Measurements from ENCODE around the gene TAS2R39.
"Not testable (repeated sequence)": the region's sequence is repeated elsewhere in the genome, so short reads cannot be mapped to it uniquely, and the experiment has no call there.

The TAS2R39 gene

DNA sequence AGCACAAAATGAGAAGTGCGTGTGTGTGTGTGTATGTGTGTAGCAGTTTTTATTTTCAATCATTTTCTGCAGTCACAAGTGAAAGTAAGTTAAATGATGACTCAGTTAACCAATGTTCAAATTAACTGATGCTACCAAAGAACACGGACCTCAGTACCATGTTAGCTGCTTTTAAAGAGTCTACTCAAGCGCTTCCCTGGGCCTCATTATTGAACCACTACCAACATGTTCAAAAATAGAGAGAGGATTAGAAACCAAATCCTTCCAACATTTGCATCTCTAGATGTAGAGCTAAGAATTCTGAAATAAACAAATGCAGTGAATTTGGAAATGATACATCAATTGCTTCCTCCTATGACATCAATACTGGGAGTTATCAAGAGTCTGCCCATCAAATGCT is at the start of gene TAS2R39:
TAS2R39 (plus strand) TSS at position 396 of the 400 bp plus-strand sequence; CDS start at position 396, 0 bp downstream.
- DNase-seq, result no peak

DNA sequence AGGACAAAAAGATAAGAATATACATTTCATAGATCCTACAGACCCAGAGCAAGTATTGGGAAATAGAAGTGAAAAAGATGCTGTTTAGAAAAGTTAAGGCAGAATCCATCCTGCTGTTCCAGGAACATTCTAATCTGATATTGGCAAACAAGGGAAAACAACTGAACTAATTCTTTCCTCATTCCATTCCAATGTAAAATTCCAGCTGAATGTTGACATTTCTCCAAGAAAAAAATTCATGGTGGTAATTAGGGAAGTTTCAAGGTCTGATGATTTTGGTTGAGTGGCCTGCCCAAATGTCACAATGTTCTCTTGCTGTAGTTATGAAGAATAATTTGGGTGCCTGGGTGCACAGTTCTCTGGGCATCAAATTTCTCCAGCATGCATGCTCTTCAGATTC is 36.1 kb upstream of the TAS2R39 start:
- DNase-seq, result no peak

DNA sequence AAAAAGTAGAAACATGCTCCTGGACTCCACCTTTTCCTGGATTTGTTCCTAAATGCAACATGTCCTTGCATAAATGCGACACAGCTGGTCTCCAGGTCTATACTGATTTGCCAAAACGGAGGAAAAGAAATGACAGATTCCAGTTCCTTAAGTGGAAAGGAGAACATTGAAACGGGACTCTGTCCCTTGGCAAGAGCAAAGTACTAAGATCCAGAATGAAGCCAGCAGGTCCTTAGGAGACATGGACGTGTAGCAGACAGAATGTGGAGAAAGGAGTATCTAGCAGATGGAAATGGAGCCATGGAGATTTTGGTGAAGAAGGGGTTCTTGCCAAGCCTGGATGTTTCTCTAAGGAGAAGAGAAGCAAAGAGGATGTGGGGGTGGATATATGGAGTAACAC is 35.2 kb upstream of the TAS2R39 start:
- DNase-seq, result no peak

DNA sequence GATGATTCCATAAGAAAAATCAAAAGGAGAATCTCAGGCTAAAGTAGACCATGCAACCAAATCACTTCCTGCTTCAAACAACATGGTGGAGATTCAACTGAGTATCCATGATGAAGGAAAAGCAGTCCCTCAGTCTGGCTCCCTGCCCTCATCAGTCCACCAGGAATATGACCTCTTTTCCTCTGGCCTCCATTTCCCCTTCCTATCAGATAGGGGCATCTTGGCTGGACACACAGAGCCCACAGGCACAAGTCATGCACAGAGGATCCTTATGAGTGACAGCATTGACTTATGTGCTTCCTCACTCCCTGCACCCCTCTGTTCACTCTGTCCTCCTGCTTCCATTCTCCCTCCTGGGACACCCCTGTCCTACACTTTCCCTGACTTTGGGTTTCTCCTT is 34.6 kb upstream of the TAS2R39 start:
- no peak for DNase-seq

DNA sequence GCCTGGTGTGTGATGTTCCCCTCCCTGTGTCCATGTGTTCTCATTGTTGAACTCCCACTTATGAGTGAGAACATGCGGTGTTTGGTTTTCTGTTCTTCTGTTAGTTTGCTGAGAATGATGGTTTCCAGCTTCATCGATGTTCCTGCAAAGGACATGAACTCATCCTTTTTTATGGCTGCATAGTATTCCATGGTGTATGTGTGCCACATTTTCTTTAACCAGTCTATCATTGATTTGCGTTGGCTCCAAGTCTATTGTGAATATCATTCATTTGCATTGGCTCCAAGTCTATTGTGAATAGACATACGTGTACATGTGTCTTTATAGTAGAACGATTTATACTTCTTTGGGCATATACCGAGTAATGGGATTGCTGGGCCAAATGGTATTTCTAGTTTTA is 32.5 kb upstream of the TAS2R39 start:
- DNase-seq, result not testable (repeated sequence)

DNA sequence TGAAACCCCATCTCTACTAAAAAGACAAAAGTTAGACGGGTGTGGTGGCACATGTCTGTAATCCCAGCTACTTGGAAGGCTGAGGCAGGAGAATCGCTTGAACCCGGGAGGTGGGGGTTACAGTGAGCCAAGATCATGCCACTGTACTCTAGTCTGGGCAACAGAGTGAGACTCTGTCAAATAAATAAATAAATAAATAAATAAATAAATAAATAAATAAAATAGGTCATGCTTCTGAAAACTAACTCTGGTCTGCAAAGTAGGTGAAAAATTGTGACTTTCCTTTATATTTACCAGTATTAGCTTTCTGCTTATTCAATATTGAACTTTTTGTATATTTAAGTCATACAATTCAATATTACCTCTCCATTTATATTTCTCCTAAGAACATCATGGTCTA is 24.6 kb upstream of the TAS2R39 start:
- not testable (repeated sequence) for DNase-seq

DNA sequence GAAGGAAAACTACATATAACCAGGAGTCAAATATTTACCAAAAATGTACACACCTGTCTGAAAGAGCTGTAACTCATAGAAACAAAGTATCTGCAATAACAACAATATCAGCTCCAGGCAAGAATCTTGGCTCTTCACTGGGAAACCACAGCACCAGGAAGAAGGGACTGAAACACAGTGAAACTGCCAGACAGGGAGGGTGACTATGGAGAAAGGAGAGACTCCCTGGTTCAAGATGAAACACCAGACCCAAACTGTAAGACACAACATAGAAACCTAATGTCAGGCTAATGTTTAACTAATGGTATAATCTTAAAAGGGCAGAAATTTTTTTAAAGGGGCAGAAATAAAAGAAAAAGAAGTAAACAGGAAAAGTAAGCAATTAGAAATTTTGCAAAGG is 11.5 kb upstream of the TAS2R39 start:
- no peak for DNase-seq

DNA sequence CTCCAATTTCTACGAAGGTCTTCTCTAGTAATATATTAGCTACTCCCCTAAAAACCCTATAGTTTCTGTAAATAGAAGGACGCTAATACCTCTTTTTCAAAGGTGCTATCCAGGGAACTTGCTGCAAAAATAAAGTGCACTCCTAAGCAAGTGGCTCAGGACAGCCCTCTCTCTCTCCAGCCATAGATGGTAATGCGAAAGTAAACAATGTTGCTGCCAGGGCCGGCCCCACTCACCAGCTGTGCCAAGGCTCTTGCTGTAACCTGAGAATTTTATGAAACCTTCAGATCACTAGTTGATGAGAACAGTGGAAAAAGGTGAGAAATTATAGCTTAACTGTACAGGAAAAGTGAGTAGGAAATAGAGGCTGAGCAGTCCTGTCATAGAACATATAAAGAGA is 10.9 kb upstream of the TAS2R39 start:
- no peak for DNase-seq

DNA sequence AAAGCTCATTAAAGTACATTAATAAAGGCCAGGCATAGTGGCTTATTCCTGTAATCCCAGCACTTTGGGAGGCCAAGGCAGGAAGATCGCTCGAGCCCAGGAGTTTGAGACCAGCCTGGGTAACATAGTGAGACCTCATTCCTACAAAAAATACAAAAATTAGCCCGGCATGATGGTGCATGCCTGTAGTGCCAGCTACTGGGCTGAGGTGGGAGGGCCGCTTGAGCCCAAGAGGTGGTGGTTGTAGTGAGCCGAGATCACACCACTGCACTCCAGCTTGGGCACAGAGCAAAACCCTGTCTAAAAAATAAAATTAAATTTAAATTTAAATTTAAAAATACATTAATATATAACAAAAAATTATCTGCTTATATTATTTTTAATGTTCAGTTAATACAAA is 7.1 kb upstream of the TAS2R39 start:
- DNase-seq, result no peak

DNA sequence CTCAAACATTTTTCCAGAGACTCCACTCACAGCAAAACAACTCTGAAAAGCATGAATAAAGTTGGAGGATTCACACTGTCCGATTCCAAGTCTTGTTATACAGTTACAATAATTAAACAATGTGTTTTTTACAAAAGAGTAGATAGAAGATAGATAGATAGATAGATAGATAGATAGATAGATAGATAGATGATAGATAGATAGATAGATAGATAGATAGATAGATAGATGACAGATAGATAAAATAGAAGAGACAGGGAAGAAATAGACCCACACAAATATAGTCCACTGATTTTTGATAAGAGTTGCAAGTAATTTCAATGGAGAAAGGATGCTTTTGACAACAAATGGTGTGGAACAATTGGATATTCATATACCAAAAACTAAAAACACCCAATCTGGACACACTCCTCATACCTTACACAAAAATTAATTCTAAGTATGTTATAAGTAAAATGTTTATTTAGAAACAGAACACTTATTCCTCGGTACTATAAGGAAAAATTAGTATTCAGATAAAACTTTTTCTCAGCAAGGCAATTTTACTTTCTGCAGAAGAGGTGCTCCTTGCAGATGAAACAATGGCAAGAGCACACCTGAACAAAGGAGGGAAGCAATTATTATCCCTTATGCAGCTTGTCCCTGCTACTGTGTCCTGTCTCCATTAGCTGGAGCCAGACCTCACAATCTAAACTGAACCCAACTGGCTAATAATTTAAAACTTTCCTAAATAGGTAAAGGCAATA is 5.7 kb upstream of the TAS2R39 start:
- DNase-seq, result no peak

DNA sequence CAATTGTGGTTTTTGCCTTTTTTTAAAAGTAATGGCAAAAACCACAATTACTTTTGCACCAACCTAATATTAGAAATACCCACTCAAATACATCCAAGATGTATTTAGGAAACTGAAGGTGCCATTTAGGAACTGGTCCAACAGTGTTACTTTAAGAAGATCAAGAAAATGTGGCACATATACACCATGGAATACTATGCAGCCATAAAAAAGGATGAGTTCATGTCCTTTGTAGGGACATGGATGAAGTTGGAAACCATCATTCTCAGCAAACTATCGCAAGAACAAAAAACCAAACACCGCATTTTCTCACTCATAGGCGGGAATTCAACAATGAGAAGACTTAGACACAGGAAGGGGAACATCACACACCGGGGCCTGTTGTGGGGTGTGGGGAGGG is 2.4 kb upstream of the TAS2R39 start:
- not testable (repeated sequence) for DNase-seq

DNA sequence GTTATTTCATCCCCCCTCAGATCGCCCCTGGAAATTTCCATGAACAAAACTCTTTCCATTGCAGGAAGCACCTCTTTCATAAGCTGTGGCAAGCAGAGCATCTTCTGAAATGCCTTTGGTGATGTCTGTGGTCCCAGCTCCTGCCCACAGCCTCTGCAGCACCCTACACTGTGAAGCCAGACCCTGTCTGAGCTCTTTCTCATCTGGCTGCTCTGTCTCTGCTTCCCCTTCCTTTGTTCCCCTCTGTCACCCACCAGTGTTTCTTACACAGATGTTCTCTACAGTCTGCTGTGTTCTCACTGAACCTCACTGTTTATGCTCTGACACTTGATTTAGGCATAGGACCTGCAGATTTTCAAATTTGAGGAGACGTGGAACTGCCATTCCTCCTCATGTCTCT is 1.9 kb upstream of the TAS2R39 start:
- DNase-seq, result no peak

DNA sequence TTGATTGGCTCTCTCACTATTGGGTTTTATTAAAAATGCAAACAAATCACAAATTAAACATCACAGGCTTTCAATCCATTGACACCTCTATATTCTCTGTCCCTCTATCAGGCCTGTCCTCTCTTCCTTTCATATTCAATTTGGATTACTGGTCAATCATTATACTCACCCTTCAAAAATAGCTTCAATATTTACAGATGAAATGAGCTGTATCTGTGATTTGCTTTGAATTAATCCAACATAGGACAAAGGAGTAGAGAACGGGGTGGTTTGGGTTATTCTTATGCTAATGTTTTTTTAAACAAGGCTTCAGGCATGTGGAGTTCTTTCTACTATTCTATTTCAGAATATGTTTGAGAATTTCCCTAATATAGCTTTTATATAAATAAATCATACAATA is 2.3 kb downstream of the TAS2R39 start:
- no peak for DNase-seq

DNA sequence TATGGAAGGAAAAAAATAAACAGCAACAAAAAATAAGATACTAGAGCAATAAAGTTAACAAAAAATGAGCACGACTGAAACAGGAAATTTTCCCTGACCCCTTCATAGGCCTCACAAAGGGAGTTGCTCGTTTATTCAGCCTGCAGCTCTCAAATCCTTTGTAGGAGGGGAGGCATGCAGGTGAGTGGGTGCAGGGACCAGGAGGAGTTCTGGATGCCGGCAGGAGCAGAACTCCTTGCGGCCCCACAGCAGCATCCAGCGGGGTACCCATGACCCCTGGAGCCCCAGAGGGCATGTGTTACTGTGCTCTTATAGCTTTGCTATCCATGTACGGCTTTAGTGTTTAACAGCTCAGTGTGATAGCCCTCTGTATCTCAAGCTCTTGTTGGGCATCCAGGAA is 5.8 kb downstream of the TAS2R39 start:
- DNase-seq, result no peak

DNA sequence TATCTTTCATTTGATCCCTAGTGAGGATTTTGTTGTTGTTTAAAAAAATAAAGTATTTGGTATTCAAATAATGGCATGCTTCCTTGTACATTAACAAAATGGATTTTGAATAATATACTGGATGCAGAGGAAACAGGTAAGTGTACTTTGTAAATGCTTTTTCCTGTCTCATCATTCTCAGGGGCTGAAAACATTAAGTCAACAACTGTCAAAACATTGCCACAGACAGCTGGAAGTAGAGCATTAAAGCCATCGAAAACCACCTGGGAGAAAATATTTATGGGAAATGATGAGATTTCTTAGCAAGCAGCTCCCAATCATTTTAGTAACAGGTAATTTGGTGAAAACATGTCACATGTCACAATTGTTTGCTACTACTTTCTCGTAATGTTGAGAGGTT is 10.7 kb downstream of the TAS2R39 start:
- no peak for DNase-seq

DNA sequence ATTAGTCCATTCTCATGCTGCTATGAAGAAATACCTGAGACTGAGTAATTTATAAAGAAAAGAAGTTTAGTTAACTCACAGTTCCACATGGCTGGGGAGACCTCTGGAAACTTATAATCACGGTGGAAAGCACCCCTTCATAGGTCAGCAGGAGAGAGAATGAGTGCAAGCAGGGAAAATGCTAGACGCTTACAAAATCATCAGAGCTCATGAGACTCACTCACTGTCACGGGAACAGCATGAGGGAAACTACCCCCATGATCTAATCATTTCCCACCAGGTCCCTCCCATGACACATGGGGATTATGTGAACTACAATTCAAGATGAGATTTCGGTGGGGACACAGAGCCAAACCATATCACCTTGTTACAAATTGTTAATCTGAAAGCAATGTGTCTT is 15.8 kb downstream of the TAS2R39 start:
- no peak for DNase-seq

DNA sequence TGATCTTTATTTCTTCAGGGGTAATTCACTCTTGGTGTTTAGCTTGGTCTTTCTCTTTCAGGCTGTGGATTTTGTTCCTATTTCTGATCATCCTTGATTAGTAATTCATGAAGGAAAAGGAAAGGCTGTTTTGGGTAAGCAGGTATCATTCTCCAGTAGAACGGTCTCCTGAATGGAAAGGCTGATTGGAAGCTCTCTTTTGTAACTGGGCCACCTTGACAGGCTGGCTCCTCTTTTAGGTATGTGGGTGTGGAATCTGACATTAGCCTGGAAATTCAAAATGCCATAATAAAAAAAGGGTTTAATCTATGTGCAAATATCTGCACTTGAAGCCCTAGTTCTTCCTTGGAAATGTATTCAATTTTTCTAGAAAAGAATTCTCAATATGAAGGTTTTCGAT is 18.9 kb downstream of the TAS2R39 start:
- DNase-seq, result no peak

DNA sequence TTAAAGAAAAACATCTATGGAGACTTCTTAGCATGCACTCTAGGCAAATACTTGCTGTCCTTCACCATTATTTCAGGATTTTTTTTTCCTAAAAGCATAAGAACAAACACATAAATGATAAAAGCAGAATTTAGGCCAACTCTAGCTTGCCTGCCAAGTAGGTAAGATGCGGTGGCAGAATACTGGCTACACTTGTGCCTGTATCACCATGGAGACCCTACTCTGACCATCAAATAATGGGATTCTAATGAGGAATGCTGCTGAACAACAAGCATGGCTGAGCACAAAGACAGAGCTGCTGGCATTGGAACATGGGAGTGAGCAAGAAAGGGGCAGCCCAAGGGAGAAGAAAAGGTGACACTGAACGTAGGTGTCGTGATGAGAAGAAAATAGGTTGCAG is 20.2 kb downstream of the TAS2R39 start:
- DNase-seq, result no peak

DNA sequence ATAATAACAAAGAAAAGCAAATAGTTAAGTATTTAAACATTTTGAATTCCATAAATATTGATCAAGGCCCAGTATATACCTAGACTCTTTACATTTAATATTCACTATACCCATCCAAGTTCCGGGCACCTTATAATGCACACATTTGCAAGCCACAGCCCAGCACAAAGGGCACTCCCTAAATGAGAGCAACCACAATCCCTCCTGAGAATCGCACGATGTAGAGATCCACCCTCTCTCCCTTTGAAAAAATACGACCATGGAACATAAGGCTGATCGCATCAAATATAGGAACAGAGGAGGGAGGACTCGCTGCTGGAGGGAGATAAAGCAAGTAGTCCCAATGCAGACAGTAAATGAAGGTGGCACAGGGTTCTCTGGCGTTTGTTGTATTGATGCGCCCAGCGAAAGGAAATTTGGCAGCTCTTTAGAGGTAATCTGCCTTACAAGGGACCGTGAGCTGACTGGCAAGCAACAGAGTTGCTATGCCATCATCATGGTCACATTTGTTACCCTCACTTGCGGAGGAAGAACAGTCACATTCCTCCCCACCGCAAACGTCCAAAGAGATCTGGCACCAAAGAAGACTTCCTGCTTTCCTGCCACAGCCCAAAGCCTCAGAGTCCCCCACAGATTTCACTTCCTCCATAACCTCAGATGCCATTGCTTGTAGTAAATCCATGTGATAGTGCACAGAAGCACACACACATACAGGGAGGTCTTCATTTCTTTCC is 22.5 kb downstream of the TAS2R39 start:
- DNase-seq, result peak; percentile 18

DNA sequence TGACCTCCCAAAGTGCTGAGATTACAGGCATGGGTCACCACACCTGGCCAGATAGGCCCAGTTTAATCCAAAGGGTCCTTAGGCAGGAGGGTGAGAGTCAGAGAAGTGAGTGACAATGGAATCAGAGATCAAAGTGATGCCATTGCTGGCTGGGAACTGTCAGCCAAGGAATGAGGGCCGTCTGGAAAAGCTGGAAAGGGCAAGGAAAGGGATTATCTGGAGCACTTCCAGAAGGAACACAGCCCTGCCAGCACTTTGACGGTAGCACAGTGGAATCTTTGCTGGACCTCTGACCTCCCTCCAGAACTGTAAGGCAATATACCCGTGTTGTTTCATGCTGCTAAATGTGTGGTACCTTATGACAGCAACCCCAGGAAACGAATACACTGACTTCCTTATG is 27.3 kb downstream of the TAS2R39 start:
- no peak for DNase-seq

DNA sequence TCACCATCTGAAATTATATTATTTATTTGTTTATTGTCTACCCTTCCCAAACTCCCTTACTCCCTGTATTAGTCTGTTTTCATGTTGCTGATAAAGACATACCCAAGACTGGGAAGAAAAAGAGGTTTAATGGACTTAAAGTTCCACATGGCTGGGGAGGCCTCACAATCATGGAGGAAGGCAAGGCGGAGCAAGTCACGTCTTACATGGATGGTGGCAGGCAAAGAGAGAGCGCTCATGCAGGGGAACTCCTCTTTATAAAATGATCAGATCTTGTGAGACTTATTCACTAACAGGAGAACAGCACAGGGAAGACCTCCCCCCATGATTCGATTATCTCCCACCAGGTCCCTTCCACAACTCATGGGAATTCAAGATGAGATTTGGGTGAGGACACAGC is 30.3 kb downstream of the TAS2R39 start:
- not testable (repeated sequence) for DNase-seq

DNA sequence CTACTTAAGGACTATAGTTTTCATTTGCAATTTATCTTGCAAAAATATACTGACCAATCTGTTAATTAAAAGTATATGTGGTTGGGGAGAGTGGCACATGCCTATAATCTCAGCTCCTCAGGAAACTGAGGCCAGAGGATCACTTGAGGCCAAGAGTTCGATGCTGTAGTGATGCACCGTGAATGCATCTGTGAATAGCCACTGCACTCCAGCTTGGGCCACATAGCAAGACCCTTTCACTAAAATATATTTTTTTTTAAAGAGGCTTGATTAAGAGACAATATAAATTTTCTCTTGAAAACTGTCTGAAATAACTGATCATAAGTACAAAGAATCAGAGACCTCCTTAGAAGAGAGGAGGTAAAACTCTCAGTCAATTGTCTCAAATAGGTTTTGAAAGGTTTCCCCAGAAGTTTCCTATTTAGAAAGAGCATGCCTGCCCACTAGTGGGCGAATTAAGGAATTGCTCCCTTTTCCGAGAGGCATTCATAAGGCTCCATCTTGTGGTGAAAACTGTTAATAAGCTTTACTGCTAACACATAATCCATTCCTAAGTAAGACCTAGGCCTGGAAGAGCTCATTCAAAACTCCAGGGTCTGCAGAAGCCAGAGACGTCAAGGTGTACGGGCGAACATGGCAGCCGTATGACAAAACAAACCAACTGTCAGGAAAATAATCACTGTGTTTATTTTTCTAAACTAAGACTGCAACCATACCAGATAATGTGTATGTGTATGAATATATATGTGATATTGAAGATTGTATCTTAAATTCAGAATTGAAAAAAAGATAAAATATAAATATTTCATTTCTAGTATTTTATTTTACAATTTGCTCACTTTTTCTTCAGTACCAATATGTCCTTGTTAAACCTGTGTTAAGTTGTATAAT is 31.8 kb downstream of the TAS2R39 start:
- peak; percentile 69 for DNase-seq

DNA sequence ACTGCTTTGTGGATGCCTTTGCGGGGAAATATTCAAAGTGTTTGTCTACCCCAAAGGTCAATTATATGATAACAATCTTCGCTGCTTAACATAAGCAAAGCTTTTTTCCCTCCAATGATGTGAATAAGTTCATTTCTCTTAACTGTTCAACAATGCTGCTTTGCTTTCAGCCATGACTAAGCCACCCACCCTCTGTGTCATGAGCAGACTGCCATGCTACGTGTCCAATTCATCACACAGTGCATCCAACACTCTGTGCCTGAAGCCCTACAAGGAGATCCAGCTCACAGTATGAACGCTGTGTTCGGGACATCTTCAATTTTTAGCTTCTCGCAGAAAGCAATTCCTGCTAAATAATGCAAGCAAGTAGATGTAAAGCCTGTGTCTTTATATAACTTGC is 32.9 kb downstream of the TAS2R39 start:
- no peak for DNase-seq

DNA sequence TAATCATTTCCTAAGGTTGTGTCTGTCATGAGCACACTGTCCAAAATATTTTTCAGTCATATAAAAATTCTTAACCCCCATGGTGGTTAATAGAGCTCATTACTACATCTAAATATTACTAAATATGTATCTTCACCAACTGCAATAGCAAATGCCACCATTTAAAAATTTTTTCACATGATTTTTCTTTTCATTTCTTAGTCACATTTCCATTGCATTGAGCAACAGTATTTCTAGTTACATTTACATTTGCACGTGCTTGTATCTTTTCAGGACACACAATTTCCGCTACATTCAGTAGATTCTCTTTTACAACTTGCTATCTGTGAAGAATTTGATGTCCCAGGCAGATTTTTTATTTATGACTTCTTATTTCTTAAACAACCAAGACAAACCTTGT is 33.5 kb downstream of the TAS2R39 start:
- no peak for DNase-seq
